ENCODE results near the gene FCGR2B. TPM values are rescaled to one million over a fixed set of nuclear protein-coding genes. Genes with fewer than 3 reads are reported as not detected.
"Not testable (repeated sequence)": the region's sequence is repeated elsewhere in the genome, so short reads cannot be mapped to it uniquely, and the experiment has no call there.

Gene FCGR2B
- total RNA-seq, 1 donor from 2014 or later, result 31.9 TPM

DNA sequence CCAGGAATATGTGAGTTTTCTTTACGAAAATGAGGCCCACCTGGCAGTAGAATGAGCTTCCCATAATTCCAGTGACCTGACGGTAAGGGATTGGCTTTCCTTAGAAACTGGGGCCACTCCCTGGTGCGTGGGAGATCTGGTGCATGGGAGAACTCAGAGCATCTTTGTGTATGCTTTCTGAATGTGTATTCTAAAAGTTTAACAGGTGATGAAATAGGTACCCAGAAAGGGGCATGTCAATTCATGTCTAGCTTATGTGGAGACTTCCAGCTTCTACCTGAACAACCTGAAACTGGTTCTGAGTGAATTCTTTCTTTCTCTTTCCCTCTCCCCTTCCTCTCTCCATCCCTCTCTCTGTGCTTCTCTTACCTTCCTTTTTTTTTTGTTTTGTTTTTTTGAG is 28.9 kb downstream of the FCGR2B start:
- H3K36me3 ChIP-seq, result no peaks in the 10 kb centered on the region
- TF ChIP-seq, protein P1, sequence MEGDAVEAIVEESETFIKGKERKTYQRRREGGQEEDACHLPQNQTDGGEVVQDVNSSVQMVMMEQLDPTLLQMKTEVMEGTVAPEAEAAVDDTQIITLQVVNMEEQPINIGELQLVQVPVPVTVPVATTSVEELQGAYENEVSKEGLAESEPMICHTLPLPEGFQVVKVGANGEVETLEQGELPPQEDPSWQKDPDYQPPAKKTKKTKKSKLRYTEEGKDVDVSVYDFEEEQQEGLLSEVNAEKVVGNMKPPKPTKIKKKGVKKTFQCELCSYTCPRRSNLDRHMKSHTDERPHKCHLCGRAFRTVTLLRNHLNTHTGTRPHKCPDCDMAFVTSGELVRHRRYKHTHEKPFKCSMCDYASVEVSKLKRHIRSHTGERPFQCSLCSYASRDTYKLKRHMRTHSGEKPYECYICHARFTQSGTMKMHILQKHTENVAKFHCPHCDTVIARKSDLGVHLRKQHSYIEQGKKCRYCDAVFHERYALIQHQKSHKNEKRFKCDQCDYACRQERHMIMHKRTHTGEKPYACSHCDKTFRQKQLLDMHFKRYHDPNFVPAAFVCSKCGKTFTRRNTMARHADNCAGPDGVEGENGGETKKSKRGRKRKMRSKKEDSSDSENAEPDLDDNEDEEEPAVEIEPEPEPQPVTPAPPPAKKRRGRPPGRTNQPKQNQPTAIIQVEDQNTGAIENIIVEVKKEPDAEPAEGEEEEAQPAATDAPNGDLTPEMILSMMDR (IDR thresholded peaks at IDR 0.05), result no peak
- H3K27me3 ChIP-seq (ENCODE audit: low read depth), result peaks cover 7% of the 10 kb centered on the region
- no peaks in the 10 kb centered on the region for H3K9me3 ChIP-seq
- intact Hi-C loops (cut with DNase I), result no loop called here
- ATAC-seq, result no peak
- H3K4me3 ChIP-seq, result no peak overlapping the region
- no peaks in the 10 kb centered on the region for H3K4me1 ChIP-seq
- no peak for DNase-seq
- no peak overlapping the region for H3K27ac ChIP-seq

DNA sequence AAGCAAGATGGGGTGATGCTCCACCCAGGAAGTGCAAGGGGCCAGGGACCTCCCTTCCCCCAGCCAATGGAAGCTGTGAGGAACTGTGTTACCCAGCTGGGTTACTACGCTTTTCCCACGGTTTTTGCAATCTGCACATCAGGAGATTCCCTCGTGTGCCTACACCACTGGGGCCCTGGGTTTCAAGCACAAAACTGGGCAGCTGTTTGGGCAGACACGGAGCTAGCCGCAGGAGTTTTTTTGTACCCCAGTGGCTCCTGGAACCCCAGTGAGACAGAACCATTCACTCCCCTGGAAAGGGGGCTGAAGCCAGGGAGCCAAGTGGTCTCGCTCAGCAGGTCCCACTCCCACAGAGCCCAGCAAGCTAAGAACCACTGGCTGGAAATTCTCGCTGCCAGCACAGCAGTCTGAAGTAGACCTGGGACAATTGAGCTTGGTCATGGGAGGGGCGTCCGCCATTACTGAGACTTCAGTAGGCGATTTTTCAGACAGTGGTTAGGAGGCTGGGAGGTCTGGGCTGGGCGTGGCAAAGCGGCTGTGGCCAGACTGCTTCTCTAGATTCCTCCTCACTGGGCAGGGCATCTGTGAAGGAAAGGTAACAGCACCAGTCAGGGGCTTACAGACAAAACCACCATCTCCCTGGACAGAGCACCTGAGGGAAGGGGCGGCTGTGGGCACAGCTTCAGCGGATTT is 30.2 kb downstream of the FCGR2B start:
- ATAC-seq; DNase-seq; H3K36me3 ChIP-seq; H3K27ac ChIP-seq; H3K27me3 ChIP-seq (ENCODE audit: low read depth); H3K4me3 ChIP-seq; H3K9me3 ChIP-seq; H3K4me1 ChIP-seq; intact Hi-C loops (cut with DNase I): not testable (repeated sequence)

DNA sequence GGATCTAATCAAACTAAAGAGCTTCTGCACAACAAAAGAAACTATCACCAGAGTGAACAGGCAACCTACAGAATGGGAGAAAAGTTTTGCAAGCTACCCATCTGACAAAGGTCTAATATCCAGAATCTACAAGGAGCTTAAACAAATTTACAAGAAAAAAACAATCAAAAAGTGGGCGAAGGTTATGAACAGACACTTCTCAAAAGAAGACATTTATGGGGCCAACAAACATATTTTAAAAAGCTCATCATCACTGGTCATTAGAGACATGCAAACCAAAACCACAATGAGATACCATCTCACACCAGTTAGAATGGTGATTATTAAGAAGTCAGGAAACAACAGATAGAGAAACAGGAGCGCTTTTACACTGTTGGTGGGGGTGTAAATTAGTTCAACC is 35.4 kb downstream of the FCGR2B start:
- not testable (repeated sequence) for H3K36me3 ChIP-seq

DNA sequence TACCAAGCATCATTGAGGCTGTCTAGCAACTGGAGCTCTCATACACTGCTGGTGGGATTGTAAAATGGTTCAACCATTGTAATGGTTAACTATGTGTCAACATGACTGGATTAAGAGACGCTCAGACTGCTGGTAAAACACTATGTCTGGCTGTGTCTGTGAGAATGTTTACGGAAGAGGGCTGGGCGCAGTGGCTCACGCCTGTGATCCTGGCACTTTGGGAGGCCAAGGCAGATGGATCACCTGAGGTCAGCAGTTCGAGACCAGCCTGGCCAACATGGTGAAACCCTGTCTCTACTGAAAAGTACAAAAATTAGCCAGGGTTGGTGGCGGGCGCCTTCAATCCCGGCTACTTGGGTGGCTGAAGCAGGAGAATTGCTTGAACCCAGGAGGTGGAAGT is 39.3 kb downstream of the FCGR2B start:
- H3K27me3 ChIP-seq (ENCODE audit: low read depth), result no peaks in the 10 kb centered on the region
- H3K36me3 ChIP-seq, result no peaks in the 10 kb centered on the region
- intact Hi-C loops (cut with DNase I), result no loop called here
- H3K27ac ChIP-seq, result no peak overlapping the region
- TF ChIP-seq, protein P1 (IDR thresholded peaks at IDR 0.05), result no peak
- H3K4me3 ChIP-seq, result no peak overlapping the region
- DNase-seq (no peak), ATAC-seq (no peak)
- no peaks in the 10 kb centered on the region for H3K4me1 ChIP-seq
- H3K9me3 ChIP-seq, result no peaks in the 10 kb centered on the region

More for the DNA sequence above, 35.4 kb downstream of the FCGR2B start:
- H3K27ac ChIP-seq; intact Hi-C loops (cut with DNase I); DNase-seq; H3K27me3 ChIP-seq (ENCODE audit: low read depth); H3K4me3 ChIP-seq; ATAC-seq; H3K4me1 ChIP-seq; H3K9me3 ChIP-seq: not testable (repeated sequence)

DNA sequence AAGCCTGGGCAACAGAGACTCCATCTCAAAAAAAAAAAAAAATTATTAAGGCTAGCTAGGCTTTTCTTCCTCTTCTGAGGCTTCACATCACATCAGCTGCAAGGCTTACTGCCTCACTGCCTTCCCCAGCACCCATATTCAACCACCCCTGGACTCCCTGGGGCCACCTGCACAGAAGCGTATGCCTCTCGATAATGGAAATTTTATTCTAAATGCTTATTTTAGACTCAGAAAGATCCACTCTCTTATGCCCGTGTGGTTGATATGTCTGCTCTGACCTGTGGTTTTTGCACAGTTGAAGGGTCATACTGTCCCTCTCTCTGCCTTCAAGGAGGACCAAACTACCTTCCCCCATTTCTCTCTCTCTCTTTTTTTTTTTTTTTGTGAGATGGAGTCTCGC is 42.6 kb downstream of the FCGR2B start:
- DNase-seq (no peak), ATAC-seq (no peak)
- Histone ChIP-seq H3K27me3 (ENCODE audit: low read depth) (no peaks in the 10 kb centered on the region), H3K4me3 (no peak overlapping the region), H3K27ac (no peak overlapping the region), H3K9me3 (no peaks in the 10 kb centered on the region), H3K4me1 (no peaks in the 10 kb centered on the region), H3K36me3 (no peaks in the 10 kb centered on the region)
- intact Hi-C loops (cut with DNase I), result no loop called here
- TF ChIP-seq, protein P1 (IDR thresholded peaks at IDR 0.05), result no peak

DNA sequence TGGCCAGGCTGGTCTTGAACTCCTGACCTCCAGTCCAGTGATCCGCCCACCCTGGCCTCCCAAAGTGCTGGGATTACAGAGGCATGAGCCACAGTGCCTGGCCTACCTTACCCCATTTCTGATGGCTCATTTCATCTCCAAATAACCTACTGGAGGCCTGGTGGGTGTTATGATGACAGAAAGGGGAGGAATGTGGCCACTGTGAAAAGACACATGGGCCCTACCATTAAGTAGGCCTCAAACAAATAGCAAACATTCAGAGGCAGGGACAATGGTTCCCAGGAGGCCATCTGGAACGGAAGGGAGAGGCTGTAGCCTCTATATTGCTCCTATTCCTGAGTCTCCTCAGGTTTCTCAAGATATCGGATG is 43.2 kb downstream of the FCGR2B start:
- no peak for DNase-seq
- no peak overlapping the region for H3K27ac ChIP-seq
- H3K36me3 ChIP-seq, result no peaks in the 10 kb centered on the region
- no peak overlapping the region for H3K4me3 ChIP-seq
- intact Hi-C loops (cut with DNase I), result no loop called here
- TF ChIP-seq, protein P1 (IDR thresholded peaks at IDR 0.05), result no peak
- H3K27me3 ChIP-seq (ENCODE audit: low read depth), result no peaks in the 10 kb centered on the region
- no peaks in the 10 kb centered on the region for H3K9me3 ChIP-seq
- ATAC-seq, result no peak
- H3K4me1 ChIP-seq, result no peaks in the 10 kb centered on the region
